ENCODE measurements around the gene CPLX4. TPM values are rescaled to one million over a fixed set of nuclear protein-coding genes. Genes with fewer than 3 reads are reported as not detected.

The CPLX4 gene
- total and polyA plus RNA-seq, 2 of the 13 experiments (the other 11 are each of a cell fraction or from before 2014, with no cell fraction given): not detected

DNA sequence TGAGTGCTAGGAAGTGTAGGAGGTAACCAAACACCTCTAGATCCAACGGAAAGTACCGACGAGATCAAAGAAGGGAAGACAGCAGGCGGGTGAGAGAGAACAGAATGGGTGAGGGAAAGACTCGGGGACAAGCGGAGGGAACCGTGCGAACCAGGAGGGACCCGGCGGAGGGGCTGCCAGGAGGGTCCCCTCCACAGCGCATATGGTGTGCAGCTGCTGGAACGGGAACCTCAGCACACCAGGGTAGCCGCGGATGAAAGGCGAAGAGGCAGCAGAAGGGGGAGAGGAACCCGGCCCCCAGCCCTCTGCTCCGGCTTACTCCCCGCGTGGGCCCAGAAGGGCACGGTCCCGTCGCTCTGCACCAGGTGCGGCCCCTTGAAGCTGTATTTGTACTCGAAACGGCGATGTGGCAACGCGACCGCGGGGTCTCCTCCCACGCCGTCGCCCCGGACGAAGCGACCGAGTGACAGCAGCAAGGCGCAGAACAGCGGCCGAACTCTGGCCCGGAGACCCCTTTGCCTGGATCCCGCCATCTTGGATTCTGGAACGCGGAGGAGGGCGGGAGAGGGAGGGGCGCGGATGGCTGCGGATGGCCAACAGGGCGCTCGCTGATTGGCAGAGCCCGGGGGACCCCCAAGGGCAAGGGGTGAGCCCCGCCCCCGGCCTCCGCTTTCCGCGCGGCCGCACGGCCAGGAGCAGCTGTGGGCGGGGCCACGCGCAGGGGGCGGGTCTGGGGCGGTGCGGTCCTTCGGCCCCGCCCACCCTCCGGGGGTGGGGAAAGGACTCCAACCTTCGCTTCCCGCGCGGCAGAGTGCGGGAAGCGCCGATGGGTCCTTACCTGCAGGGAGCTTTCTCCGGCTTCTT, 40.5 kb upstream of the CPLX4 start, which contains the start of gene LMAN1 (continued):
- TF ChIP-seq WIZ (CRISPR knock-in tag; IDR thresholded peaks at IDR 0.05): no peak
- no peak for TF ChIP-seq ZNF816 (CRISPR knock-in tag; IDR thresholded peaks at IDR 0.05; ENCODE audit: borderline replicate concordance)
- peak; percentile 64; the same call in 1 of the 2 replicates for TF ChIP-seq ZNF329 (CRISPR knock-in tag; IDR thresholded peaks at IDR 0.05; ENCODE audit: low read depth)
- TF ChIP-seq, protein P1, sequence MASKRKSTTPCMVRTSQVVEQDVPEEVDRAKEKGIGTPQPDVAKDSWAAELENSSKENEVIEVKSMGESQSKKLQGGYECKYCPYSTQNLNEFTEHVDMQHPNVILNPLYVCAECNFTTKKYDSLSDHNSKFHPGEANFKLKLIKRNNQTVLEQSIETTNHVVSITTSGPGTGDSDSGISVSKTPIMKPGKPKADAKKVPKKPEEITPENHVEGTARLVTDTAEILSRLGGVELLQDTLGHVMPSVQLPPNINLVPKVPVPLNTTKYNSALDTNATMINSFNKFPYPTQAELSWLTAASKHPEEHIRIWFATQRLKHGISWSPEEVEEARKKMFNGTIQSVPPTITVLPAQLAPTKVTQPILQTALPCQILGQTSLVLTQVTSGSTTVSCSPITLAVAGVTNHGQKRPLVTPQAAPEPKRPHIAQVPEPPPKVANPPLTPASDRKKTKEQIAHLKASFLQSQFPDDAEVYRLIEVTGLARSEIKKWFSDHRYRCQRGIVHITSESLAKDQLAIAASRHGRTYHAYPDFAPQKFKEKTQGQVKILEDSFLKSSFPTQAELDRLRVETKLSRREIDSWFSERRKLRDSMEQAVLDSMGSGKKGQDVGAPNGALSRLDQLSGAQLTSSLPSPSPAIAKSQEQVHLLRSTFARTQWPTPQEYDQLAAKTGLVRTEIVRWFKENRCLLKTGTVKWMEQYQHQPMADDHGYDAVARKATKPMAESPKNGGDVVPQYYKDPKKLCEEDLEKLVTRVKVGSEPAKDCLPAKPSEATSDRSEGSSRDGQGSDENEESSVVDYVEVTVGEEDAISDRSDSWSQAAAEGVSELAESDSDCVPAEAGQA (IDR thresholded peaks at IDR 0.05; ENCODE audit: low read depth): no peak; the same call in 1 of the 2 replicates
- TF ChIP-seq, protein P1 (CRISPR knock-in tag; IDR thresholded peaks at IDR 0.05; ENCODE audit: borderline replicate concordance): peak; percentile 80
- no peak for TF ChIP-seq ZNF713 (CRISPR knock-in tag; IDR thresholded peaks at IDR 0.05)
- TF ChIP-seq, protein P2, sequence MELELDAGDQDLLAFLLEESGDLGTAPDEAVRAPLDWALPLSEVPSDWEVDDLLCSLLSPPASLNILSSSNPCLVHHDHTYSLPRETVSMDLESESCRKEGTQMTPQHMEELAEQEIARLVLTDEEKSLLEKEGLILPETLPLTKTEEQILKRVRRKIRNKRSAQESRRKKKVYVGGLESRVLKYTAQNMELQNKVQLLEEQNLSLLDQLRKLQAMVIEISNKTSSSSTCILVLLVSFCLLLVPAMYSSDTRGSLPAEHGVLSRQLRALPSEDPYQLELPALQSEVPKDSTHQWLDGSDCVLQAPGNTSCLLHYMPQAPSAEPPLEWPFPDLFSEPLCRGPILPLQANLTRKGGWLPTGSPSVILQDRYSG (CRISPR knock-in tag; IDR thresholded peaks at IDR 0.05): no peak
- peak; percentile 35; the same call in 1 of the 2 replicates for TF ChIP-seq KLF12 (CRISPR knock-in tag; IDR thresholded peaks at IDR 0.05; ENCODE audit: borderline replicate concordance)
- TF ChIP-seq, protein P3, sequence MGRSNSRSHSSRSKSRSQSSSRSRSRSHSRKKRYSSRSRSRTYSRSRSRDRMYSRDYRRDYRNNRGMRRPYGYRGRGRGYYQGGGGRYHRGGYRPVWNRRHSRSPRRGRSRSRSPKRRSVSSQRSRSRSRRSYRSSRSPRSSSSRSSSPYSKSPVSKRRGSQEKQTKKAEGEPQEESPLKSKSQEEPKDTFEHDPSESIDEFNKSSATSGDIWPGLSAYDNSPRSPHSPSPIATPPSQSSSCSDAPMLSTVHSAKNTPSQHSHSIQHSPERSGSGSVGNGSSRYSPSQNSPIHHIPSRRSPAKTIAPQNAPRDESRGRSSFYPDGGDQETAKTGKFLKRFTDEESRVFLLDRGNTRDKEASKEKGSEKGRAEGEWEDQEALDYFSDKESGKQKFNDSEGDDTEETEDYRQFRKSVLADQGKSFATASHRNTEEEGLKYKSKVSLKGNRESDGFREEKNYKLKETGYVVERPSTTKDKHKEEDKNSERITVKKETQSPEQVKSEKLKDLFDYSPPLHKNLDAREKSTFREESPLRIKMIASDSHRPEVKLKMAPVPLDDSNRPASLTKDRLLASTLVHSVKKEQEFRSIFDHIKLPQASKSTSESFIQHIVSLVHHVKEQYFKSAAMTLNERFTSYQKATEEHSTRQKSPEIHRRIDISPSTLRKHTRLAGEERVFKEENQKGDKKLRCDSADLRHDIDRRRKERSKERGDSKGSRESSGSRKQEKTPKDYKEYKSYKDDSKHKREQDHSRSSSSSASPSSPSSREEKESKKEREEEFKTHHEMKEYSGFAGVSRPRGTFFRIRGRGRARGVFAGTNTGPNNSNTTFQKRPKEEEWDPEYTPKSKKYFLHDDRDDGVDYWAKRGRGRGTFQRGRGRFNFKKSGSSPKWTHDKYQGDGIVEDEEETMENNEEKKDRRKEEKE (IDR thresholded peaks at IDR 0.05): no peak
- TF ChIP-seq ZNF180 (CRISPR knock-in tag; IDR thresholded peaks at IDR 0.05; ENCODE audit: borderline replicate concordance, low read depth): no peak
- TF ChIP-seq ELF1 (CRISPR knock-in tag; IDR thresholded peaks at IDR 0.05): peak; percentile 34
- TF ChIP-seq, protein P4, sequence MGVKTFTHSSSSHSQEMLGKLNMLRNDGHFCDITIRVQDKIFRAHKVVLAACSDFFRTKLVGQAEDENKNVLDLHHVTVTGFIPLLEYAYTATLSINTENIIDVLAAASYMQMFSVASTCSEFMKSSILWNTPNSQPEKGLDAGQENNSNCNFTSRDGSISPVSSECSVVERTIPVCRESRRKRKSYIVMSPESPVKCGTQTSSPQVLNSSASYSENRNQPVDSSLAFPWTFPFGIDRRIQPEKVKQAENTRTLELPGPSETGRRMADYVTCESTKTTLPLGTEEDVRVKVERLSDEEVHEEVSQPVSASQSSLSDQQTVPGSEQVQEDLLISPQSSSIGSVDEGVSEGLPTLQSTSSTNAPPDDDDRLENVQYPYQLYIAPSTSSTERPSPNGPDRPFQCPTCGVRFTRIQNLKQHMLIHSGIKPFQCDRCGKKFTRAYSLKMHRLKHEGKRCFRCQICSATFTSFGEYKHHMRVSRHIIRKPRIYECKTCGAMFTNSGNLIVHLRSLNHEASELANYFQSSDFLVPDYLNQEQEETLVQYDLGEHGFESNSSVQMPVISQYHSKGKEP (CRISPR knock-in tag; IDR thresholded peaks at IDR 0.05): 0 out of 2 replicates have a peak, but pooled peaks have one; percentile 53
- 0 out of 2 replicates have a peak, but pooled peaks have one; percentile 49 for TF ChIP-seq BRCA1 (CRISPR knock-in tag; IDR thresholded peaks at IDR 0.05)
- no peak for TF ChIP-seq FOXK2 (IDR thresholded peaks at IDR 0.05)
- no peak for TF ChIP-seq CCDC6 (CRISPR knock-in tag; IDR thresholded peaks at IDR 0.05)
